Measurements from ENCODE around the gene FAR2.

- TF ChIP-seq POLR2A (IDR thresholded peaks at IDR 0.05) (no peak), CTCF (IDR thresholded peaks at IDR 0.05) (no peak), EP300 (IDR thresholded peaks at IDR 0.05) (no peak)
Observed at GRCh38 chr12:29148596-29148910, 525 bp upstream of the FAR2 start.

All from tibial nerve (tissue), 4 donors.